ENCODE measurements around the gene JAZF1.

- TF ChIP-seq POLR2A (IDR thresholded peaks at IDR 0.05), result no peak
- TF ChIP-seq, protein P1, sequence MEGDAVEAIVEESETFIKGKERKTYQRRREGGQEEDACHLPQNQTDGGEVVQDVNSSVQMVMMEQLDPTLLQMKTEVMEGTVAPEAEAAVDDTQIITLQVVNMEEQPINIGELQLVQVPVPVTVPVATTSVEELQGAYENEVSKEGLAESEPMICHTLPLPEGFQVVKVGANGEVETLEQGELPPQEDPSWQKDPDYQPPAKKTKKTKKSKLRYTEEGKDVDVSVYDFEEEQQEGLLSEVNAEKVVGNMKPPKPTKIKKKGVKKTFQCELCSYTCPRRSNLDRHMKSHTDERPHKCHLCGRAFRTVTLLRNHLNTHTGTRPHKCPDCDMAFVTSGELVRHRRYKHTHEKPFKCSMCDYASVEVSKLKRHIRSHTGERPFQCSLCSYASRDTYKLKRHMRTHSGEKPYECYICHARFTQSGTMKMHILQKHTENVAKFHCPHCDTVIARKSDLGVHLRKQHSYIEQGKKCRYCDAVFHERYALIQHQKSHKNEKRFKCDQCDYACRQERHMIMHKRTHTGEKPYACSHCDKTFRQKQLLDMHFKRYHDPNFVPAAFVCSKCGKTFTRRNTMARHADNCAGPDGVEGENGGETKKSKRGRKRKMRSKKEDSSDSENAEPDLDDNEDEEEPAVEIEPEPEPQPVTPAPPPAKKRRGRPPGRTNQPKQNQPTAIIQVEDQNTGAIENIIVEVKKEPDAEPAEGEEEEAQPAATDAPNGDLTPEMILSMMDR (IDR thresholded peaks at IDR 0.05), result no peak
- no peak for TF ChIP-seq EP300 (IDR thresholded peaks at IDR 0.05)
- TF ChIP-seq POLR2AphosphoS5 (IDR thresholded peaks at IDR 0.05), result no peak
These were observed 308.0 kb downstream of the JAZF1 start for GRCh38 chr7:27872356-27873275.
